ENCODE results near the gene GPR55. TPM values are rescaled to one million over a fixed set of nuclear protein-coding genes. Genes with fewer than 3 reads are reported as not detected.

The GPR55 gene
- total RNA-seq, 1 experiment from 2014 or later = not detected

- DNase-seq (ENCODE audit: low read depth, low spot score) (no peak), ATAC-seq (no peak)
- Histone ChIP-seq H2AFZ (ENCODE audit: low read depth, low read length, poor library complexity, severe bottlenecking) (no peak overlapping the region), H3K4me3 (replicated peaks in 1 of 2; ENCODE audit: low read depth in 1 of 2, low read length in 2 of 2) (no peak overlapping the region), H3K79me2 (ENCODE audit: insufficient read depth, low read length) (no peaks in the 10 kb centered on the region), H3K4me2 (ENCODE audit: low read length) (no peak overlapping the region), H3K9ac (ENCODE audit: low read length) (no peak overlapping the region), H3K27ac (ENCODE audit: low read depth, low read length) (no peak overlapping the region), H3K4me1 (ENCODE audit: control insufficient read depth in 1 of 2, insufficient read depth in 2 of 2, low read length in 2 of 2) (no peaks in the 10 kb centered on the region), H3K9me3 (ENCODE audit: control insufficient read depth in 1 of 2, insufficient read depth in 1 of 2, low read depth in 1 of 2, low read length in 2 of 2) (peaks cover 3 to 5% of the 10 kb centered on the region in 2 experiments; a peak in 2 of 4 replicates), H3K27me3 (ENCODE audit: insufficient read depth, low read length) (no peaks in the 10 kb centered on the region), H4K20me1 (ENCODE audit: insufficient read depth) (no peaks in the 10 kb centered on the region), H3K9me2 (ENCODE audit: insufficient read depth) (no peaks in the 10 kb centered on the region), H3K36me3 (ENCODE audit: control insufficient read depth in 1 of 2, insufficient read depth in 2 of 2, low read length in 2 of 2) (no peaks in the 10 kb centered on the region)
- POLR2A ChIA-PET = no interaction called here
- BruUV-seq (replicated peaks) = no TSS peak
- CTCF ChIA-PET = no interaction called here
- TF ChIP-seq SRF (IDR thresholded peaks at IDR 0.05; ENCODE audit: low read depth) = no peak
- intact Hi-C loops (cut with micrococcal nuclease) = no loop called here
- RAD21 ChIA-PET (ENCODE audit: low non-redundant PET in 1 of 2, low total read pairs in 2 of 2, uncharacterized antibody in 2 of 2, unreplicated experiment in 2 of 2) = no interaction called here
Measured at GRCh38 chr2:230935130-230935430, 10.0 kb upstream of the GPR55 start.

DNA sequence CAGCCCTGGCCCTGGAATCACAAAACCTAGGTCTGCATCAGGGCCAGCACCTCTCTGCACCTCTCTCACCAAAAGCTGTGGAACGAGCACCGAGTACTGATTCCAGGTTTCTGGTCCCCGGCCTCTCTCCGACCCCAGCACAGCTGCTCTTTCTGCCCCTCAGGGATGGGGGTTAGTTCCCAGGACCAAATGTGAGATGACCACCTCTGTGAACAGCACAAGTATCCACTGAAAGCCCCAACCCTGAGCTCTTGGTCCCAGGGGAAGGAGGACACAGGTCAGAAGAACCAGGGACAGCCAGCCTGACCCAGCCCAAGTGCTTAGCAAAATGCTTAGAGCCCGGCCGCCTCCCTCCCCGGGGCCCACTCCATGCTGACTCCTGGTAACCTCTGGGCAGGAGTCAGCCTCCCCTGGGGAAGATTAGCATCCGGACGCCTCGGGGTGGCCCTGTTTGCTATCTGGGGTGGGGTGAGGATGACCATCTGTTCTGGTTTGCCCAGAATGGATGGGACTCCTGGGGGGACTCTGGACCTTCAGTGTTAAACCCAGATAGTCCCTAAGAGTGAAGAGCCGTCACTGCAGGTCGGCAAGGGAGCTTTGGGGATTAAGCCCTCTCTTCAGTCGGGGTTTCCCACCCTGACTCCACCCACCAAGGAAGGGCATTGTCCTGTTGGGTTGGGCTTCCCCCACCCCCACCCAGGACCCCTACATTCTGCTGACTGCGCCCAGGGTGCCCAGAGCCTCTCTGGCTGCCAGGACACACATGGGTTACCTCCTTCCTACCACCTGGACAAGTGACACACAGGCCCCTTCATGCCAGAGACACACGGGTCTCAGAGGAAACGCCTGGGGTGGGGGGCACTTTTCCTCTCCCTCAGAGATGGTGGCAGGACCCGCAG lies 9.4 kb upstream of the GPR55 start:
- intact Hi-C loops (cut with micrococcal nuclease) = no loop called here
- H2AFZ ChIP-seq (ENCODE audit: low read depth, low read length, poor library complexity, severe bottlenecking) = no peak overlapping the region
- no TSS peak for BruUV-seq (replicated peaks)
- TF ChIP-seq SRF (IDR thresholded peaks at IDR 0.05; ENCODE audit: low read depth) (no peak), SP1 (IDR thresholded peaks at IDR 0.05; ENCODE audit: low read depth) (no peak), CBX3 (IDR thresholded peaks at IDR 0.05; ENCODE audit: low read depth) (no peak), EZH2phosphoT487 (IDR thresholded peaks at IDR 0.05; ENCODE audit: borderline replicate concordance) (no peak), CEBPB (IDR thresholded peaks at IDR 0.05; ENCODE audit: low read depth) (no peak), EZH2 (IDR thresholded peaks at IDR 0.05) (no peak), POLR2AphosphoS5 (IDR thresholded peaks at IDR 0.05; ENCODE audit: low read depth, low read length) (no peak), ZNF274 (IDR thresholded peaks at IDR 0.05; ENCODE audit: low read depth, low read length) (no peak), EGR1 (IDR thresholded peaks at IDR 0.05; ENCODE audit: low read depth) (no peak), SIN3A (IDR thresholded peaks at IDR 0.05; ENCODE audit: low read depth) (no peak), YY1 (IDR thresholded peaks at IDR 0.05; ENCODE audit: extremely low read depth, insufficient replicate concordance, low read depth, low read length) (no peak), JUND (IDR thresholded peaks at IDR 0.05) (no peak), ELF1 (IDR thresholded peaks at IDR 0.05; ENCODE audit: borderline replicate concordance, low read depth) (no peak), ZFX (IDR thresholded peaks at IDR 0.05) (no peak), ATF3 (IDR thresholded peaks at IDR 0.05) (no peak), POLR2A (IDR thresholded peaks at IDR 0.05; ENCODE audit: borderline replicate concordance, extremely low read depth, insufficient read depth, insufficient read length) (no peak), TCF7L2 (IDR thresholded peaks at IDR 0.05; ENCODE audit: borderline replicate concordance, extremely low read depth, insufficient read depth, insufficient read length) (no peak), REST (IDR thresholded peaks at IDR 0.05; ENCODE audit: low read depth) (no peak)
- TF ChIP-seq, protein P1, sequence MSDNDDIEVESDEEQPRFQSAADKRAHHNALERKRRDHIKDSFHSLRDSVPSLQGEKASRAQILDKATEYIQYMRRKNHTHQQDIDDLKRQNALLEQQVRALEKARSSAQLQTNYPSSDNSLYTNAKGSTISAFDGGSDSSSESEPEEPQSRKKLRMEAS (IDR thresholded peaks at IDR 0.05) = no peak

More for the DNA sequence above, 9.4 kb upstream of the GPR55 start:
- Histone ChIP-seq H3K4me3 (replicated peaks in 1 of 2; ENCODE audit: low read depth in 1 of 2, low read length in 2 of 2) (no peak overlapping the region), H3K27me3 (ENCODE audit: insufficient read depth, low read length) (no peaks in the 10 kb centered on the region), H3K9me3 (ENCODE audit: control insufficient read depth in 1 of 2, insufficient read depth in 1 of 2, low read depth in 1 of 2, low read length in 2 of 2) (peaks cover 3 to 5% of the 10 kb centered on the region in 2 experiments; a peak in 2 of 4 replicates), H3K4me1 (ENCODE audit: control insufficient read depth in 1 of 2, insufficient read depth in 2 of 2, low read length in 2 of 2) (no peaks in the 10 kb centered on the region), H3K79me2 (ENCODE audit: insufficient read depth, low read length) (no peaks in the 10 kb centered on the region), H4K20me1 (ENCODE audit: insufficient read depth) (no peaks in the 10 kb centered on the region), H3K36me3 (ENCODE audit: control insufficient read depth in 1 of 2, insufficient read depth in 2 of 2, low read length in 2 of 2) (no peaks in the 10 kb centered on the region), H3K4me2 (ENCODE audit: low read length) (no peak overlapping the region), H3K27ac (ENCODE audit: low read depth, low read length) (no peak overlapping the region), H3K9me2 (ENCODE audit: insufficient read depth) (no peaks in the 10 kb centered on the region), H3K9ac (ENCODE audit: low read length) (no peak overlapping the region)
- ATAC-seq (no peak), DNase-seq (ENCODE audit: low read depth, low spot score) (no peak)
- RAD21 ChIA-PET (ENCODE audit: low non-redundant PET in 1 of 2, low total read pairs in 2 of 2, uncharacterized antibody in 2 of 2, unreplicated experiment in 2 of 2) = no interaction called here
- CTCF ChIA-PET = no interaction called here
- POLR2A ChIA-PET = no interaction called here

Measured in HCT116 (cell line).